ENCODE results near the gene H6PD.
A peak's percentile ranks its signal among the peaks of the same experiment; 100 is the strongest.

H6PD gene

GRCh38 chr1:9263984-9264872 is 29.7 kb downstream of the H6PD start:
- TF ChIP-seq CTCF (IDR thresholded peaks at IDR 0.05; ENCODE audit: insufficient read depth, low read depth, low read length, missing control alignments), result no peak
- no peak overlapping the region for H3K4me3 ChIP-seq (ENCODE audit: low read length)

GRCh38 chr1:9265037-9265436 is 30.5 kb downstream of the H6PD start:
- no peak for TF ChIP-seq CTCF (IDR thresholded peaks at IDR 0.05; ENCODE audit: insufficient read depth, low read depth, low read length, missing control alignments)
- no peak overlapping the region for H3K4me3 ChIP-seq (ENCODE audit: low read length)

More at GRCh38 chr1:9263984-9264872, 29.7 kb downstream of the H6PD start:
- no peak for DNase-seq (ENCODE audit: low read depth)

GRCh38 chr1:9265968-9266367 is 31.4 kb downstream of the H6PD start:
- TF ChIP-seq CTCF (IDR thresholded peaks at IDR 0.05; ENCODE audit: insufficient read depth, low read depth, low read length, missing control alignments), result no peak
- H3K4me3 ChIP-seq (ENCODE audit: low read length), result no peak overlapping the region
- DNase-seq (ENCODE audit: low read depth), result no peak

More at GRCh38 chr1:9265037-9265436, 30.5 kb downstream of the H6PD start:
- DNase-seq (ENCODE audit: low read depth), result no peak

GRCh38 chr1:9267352-9267686 is 32.7 kb downstream of the H6PD start:
- no peak overlapping the region for H3K4me3 ChIP-seq (ENCODE audit: low read length)
- no peak for TF ChIP-seq CTCF (IDR thresholded peaks at IDR 0.05; ENCODE audit: insufficient read depth, low read depth, low read length, missing control alignments)
- DNase-seq (ENCODE audit: low read depth), result no peak

GRCh38 chr1:9267827-9268581 is 33.4 kb downstream of the H6PD start:
- no peak for TF ChIP-seq CTCF (IDR thresholded peaks at IDR 0.05; ENCODE audit: insufficient read depth, low read depth, low read length, missing control alignments)
- DNase-seq (ENCODE audit: low read depth), result no peak

GRCh38 chr1:9269078-9269501 is 34.5 kb downstream of the H6PD start:
- TF ChIP-seq CTCF (IDR thresholded peaks at IDR 0.05; ENCODE audit: insufficient read depth, low read depth, low read length, missing control alignments), result no peak
- DNase-seq (ENCODE audit: low read depth), result peak; percentile 46
- H3K4me3 ChIP-seq (ENCODE audit: low read length), result no peak overlapping the region

More at GRCh38 chr1:9267827-9268581, 33.4 kb downstream of the H6PD start:
- no peak overlapping the region for H3K4me3 ChIP-seq (ENCODE audit: low read length)

Measured in epithelial cell of esophagus (primary cell).